GM10266 (cell line): ENCODE measurements around the gene VSIG10.
A peak's percentile ranks its signal among the peaks of the same experiment; 100 is the strongest.

ENCODE experiments used
- DNase-seq: peaks from one replicate; pipeline ENCODE4 v3.0.0; 2012; ENCODE audit errors: extremely low spot score
- TF ChIP-seq, protein P1 (sequence below): IDR thresholded peaks from 2 replicates; pipeline ENCODE4 v1.5.1; 2012; ENCODE audit warnings: mild to moderate bottlenecking, low read depth; ENCODE audit not compliant: control insufficient read depth, insufficient read depth; ENCODE audit errors: missing control alignments

VSIG10 gene

DNA sequence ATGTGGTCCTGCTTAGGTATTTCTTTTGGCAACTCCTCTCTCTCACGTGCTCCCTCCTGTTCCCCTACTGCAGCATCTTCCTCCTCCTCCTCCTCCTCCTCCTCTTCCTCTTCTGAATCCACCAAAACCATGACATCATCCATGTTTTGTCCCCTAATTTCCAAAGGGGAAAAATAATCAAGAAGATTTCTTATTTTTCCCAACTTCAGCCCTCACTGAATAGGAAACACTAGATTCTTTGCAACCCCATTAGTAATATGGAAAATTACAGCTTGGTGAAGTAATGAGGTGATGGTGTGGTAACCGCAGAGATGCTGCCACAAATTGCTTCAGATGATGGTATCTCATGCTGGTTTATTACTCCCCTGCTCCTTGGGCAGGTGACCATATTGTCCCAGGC is 35.4 kb downstream of the VSIG10 start:
- no peak for DNase-seq
- TF ChIP-seq, protein P1, sequence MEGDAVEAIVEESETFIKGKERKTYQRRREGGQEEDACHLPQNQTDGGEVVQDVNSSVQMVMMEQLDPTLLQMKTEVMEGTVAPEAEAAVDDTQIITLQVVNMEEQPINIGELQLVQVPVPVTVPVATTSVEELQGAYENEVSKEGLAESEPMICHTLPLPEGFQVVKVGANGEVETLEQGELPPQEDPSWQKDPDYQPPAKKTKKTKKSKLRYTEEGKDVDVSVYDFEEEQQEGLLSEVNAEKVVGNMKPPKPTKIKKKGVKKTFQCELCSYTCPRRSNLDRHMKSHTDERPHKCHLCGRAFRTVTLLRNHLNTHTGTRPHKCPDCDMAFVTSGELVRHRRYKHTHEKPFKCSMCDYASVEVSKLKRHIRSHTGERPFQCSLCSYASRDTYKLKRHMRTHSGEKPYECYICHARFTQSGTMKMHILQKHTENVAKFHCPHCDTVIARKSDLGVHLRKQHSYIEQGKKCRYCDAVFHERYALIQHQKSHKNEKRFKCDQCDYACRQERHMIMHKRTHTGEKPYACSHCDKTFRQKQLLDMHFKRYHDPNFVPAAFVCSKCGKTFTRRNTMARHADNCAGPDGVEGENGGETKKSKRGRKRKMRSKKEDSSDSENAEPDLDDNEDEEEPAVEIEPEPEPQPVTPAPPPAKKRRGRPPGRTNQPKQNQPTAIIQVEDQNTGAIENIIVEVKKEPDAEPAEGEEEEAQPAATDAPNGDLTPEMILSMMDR: no peak

DNA sequence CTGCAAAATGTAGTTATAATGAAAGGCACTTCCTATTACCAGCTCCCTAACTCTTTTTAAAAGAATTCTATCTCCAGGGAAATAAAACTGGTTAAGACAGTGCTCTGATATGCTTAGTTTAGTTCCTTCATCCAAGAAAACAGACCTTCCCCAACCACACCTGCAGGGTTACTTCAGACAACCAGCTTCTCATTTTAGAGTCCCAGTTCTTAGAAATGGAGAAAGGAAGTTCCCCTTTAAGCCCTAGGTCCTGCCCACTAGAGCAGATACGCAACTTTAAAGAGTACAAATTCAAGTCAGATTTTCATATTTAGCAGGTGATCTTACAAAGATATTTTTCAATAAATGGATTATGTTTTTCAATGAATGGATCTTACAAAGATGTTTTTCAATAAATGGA is 38.4 kb downstream of the VSIG10 start:
- no peak for DNase-seq
- TF ChIP-seq, protein P1: no peak

DNA sequence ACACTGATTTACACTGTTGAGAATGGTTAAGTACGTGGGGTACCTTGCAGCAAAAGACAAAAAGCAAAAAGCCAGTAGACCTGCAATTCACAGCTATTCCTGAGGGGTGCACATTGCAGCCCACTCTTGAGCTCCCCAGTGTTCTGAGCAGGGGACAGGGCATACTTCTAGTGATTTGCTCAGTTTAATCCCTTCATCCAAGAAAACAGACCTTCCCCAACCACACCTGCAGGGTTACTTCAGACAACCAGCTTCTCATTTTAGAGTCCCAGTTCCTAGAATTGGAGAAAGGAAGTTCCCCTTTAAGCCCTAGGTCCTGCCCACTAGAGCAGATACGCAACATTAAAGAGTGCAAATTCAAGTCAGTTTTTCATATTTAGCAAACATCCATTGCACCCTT is 39.2 kb downstream of the VSIG10 start:
- DNase-seq: peak; percentile 60
- TF ChIP-seq, protein P1: peak; percentile 35

DNA sequence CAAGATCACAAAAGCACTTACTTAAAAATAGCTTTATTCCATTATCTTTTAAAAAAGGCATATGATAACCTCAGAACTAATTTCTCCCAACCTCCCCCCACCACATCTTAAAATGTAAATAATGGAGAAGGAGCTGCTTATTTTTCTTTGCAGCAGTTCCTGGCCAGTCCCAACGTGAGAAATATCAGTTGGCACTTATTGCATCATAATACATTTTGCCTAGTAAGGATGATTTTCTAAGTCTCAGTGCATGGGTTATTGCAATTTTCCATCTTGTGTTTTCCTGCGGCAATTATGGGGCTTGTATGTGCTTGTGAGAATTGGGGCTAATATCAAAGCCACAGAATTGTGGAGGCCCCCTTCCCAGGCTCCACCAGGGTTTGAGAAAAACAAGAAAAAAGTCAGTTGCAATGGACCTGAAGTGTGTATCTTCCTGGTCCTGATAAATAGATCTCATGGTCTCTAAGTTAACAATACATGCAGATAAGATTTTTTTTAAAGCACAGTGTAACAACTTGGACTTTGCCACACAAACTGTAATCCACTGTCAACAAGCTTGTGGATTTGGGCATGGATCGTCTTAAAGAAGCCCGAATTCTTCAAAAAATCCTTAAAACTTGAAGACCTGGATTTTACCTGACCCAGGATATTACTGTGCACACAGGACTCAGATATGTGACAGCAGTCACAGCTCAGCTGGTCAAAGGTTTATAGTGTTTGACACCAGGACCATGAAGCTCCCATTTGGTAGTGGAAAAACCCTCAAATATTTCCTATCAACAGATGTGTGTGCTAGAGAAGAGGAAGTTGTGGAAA is 40.0 kb downstream of the VSIG10 start:
- no peak for DNase-seq
- TF ChIP-seq, protein P1: no peak

DNA sequence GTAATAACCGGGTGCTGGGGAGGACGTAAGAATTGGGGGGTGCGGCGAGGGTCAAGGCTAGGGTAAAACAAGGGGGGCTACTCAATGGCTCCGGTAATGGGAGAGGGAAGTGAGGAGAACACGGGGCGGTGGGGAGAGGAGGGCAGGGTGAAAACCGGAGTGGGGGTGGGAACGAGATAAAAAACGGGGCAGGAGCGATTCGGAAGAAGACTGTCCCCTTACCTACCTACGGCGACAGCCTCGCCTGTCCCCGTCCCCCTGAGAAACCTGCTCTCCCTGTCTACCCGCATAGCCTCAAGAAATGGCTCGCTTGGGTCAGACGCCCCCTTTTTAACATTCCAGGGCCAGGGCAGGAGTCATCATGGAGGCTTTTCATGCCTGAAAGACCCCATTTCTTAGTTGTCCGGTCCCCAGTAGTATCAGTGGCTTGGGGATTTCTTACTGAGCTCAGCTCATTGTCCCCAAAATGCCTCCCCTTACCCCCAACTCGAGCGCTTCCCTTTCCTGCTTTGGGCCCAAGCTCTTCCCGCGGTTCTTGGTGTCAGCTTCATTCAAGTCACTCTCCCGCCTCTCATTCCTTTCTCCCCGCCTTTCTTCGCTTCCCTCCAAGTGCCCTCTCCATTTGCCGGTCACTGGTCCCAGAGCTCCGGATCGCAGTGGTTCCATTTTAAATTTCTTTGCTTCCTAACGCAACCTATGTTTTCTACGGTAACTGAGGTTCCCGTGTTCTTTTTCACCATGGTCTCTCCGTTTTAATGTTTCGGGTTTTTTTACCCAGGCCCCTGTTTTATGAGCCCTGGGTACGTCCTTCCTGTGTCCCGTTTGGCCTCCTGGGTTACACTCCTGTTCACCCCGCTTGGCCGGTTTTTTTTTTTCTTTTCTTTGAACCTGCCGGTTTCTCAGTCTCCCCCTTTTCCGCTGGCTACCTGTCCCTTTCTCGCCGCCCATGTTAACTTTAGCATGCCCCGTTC is 41.7 kb downstream of the VSIG10 start:
- TF ChIP-seq, protein P1: no peak
- DNase-seq: peak; percentile 59

DNA sequence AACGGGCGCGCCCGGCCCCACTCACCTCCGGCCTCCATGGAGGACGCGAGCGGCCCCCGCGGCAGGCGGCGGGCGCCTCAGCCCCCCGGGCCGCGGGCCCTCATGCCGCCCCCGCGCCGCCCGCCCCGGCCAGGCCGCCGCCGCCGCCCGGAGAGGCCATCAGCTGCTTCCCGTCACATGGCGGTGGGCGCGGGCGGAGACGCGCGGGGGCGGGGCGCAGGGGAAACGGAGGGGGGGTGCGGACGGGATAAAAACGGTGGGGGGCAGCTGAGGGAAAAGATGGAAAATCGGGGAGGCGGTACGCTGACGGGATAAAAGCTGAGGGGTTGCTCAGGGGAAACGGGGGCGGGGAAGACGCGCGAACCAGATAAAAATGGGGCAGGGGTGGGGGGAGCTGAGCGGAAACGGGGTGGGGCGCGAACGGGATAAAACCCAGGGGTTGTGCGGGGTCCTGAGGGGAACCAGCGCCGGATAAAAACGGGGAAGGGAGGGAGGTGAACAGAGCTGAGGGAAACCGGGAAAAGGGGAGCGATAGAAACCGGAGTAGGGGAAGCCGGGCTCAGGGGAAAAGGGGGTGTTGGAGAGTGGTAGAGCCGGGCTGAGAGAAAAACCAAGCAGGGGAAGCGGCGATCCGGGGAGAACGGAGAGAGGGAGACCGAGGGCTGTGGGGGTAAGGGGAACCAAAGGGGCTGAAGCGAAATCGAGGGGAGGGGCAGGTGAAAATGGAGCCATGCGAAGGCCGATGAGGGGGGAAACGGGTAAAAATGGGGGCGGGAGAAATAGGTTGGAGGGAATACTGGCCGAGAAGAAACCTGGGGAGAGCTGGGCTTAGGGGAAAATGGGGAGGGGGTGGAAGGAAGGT is 42.6 kb downstream of the VSIG10 start, which contains the start of gene WSB2:
TSS of gene WSB2 (minus strand) at position 169 of the 862 bp plus-strand sequence. CDS start at position 38, 131 bp downstream.
- peak; percentile 80 for DNase-seq
- TF ChIP-seq, protein P1: no peak
